ENCODE measurements around the gene NUP133. TPM values are rescaled to one million over a fixed set of nuclear protein-coding genes. Genes with fewer than 3 reads are reported as not detected.

Gene NUP133
- total and polyA plus RNA-seq, 2 donors (not counting 3 experiments of a cell fraction or from before 2014, with no cell fraction given): 13.4 to 43.2 TPM

- no peak for FAIRE-seq
Observed at GRCh38 chr1:229547542-229547941, 39.4 kb upstream of the NUP133 start.

More at GRCh38 chr1:229547542-229547941, 39.4 kb upstream of the NUP133 start:
- Histone ChIP-seq H3K4me3 (replicated peaks in 1 of 3; ENCODE audit: insufficient read depth in 1 of 3, low read depth in 1 of 3, low read length in 3 of 3) (no peak overlapping the region), H3K9me3 (replicated peaks; ENCODE audit: control insufficient read depth, insufficient read depth, low read length) (no peaks in the 10 kb centered on the region), H3K27me3 (ENCODE audit: control insufficient read depth in 2 of 2, insufficient read depth in 2 of 2, low read length in 2 of 2) (no peaks in the 10 kb centered on the region), H4K20me1 (replicated peaks; ENCODE audit: control insufficient read depth, extremely low read depth, insufficient read depth, low read length) (no peaks in the 10 kb centered on the region), H3K4me1 (ENCODE audit: control insufficient read depth, extremely low read depth, insufficient read depth, low read length) (no peaks in the 10 kb centered on the region), H3K9ac (replicated peaks; ENCODE audit: extremely low read depth, insufficient read depth, low read length) (no peak overlapping the region), H3K79me2 (ENCODE audit: control insufficient read depth, insufficient read depth, low read length) (peaks cover 17% of the 10 kb centered on the region), H3K4me2 (ENCODE audit: insufficient read depth, low read length) (no peak overlapping the region), H3K27ac (ENCODE audit: insufficient read depth, low read depth, low read length) (no peak overlapping the region), H3K36me3 (ENCODE audit: control insufficient read depth in 2 of 2, extremely low read depth in 1 of 2, insufficient read depth in 2 of 2, low read length in 2 of 2) (peaks cover 3 to 6% of the 10 kb centered on the region in 2 experiments), H3K9me1 (replicated peaks; ENCODE audit: control insufficient read depth, extremely low read depth, insufficient read depth, low read length) (no peaks in the 10 kb centered on the region), H2AFZ (ENCODE audit: low read depth, low read length) (no peak overlapping the region)
- CTCF ChIA-PET: interaction anchor here (1.2 kb wide), 1 partner anchor 11 kb away, joined by 4 read pairs; the partner anchor contains the start of gene ABCB10
- dilution Hi-C loops (cut with MboI; ENCODE audit: extremely low pct_ligation_motif_present, low sequenced_read_pairs) (no loop called here), intact Hi-C loops (cut with micrococcal nuclease) (no loop called here)
- TF ChIP-seq FOS (IDR thresholded peaks at IDR 0.05; ENCODE audit: borderline replicate concordance, insufficient read depth, low read length): no peak
- TF ChIP-seq POLR2AphosphoS5 (IDR thresholded peaks at IDR 0.05; ENCODE audit: insufficient read depth, low read depth, low read length): no peak
- no peak for TF ChIP-seq CTCF (IDR thresholded peaks at IDR 0.05; ENCODE audit: extremely low read depth in 1 of 2, insufficient read depth in 1 of 2, low read depth in 1 of 2, low read length in 2 of 2)
- TF ChIP-seq MAX (IDR thresholded peaks at IDR 0.05; ENCODE audit: insufficient read depth, insufficient read length): no peak
- TF ChIP-seq JUN (IDR thresholded peaks at IDR 0.05; ENCODE audit: borderline replicate concordance, insufficient read depth, insufficient read length, low read depth): no peak
- no TSS peak for BruUV-seq (replicated peaks)
- POLR2A ChIA-PET: no interaction called here
- DNase-seq (ENCODE audit: low read depth, low spot score): no peak

All from endothelial cell of umbilical vein (primary cell).